A673 (cell line): ENCODE measurements around the gene LYPD3. TPM values are rescaled to one million over a fixed set of nuclear protein-coding genes. Genes with fewer than 3 reads are reported as not detected.
A peak's percentile ranks its signal among the peaks of the same experiment; 100 is the strongest.

Source experiments
- BruUV-seq: library from RNA; stranded (reverse); fragments of 400-500 nt; replicated peaks from 2 replicates; lab custom pipeline; 2021; lab: Mats Ljungman, UMichigan
- CTCF ChIA-PET: fragments of 300-600 bp; sonication (Branson Sonifier 250); formaldehyde crosslinking; loops from one replicate; lab custom pipeline; 2022; ENCODE audit warnings: antibody characterized with exemption; lab: Charles Lee
- POLR2A ChIA-PET: fragments of 300-600 bp; sonication (Branson Sonifier 250); formaldehyde crosslinking; loops from one replicate; lab custom pipeline; 2022; ENCODE audit warnings: antibody characterized with exemption; ENCODE audit not compliant: low non-redundant PET; lab: Charles Lee
- DNase-seq: peaks from one replicate; pipeline ENCODE4 v3.0.0-alpha.2; 2015; ENCODE audit warnings: low spot score
- H3K27ac ChIP-seq: fragments of 200-600 bp; sonication (generic); 2 replicates; pipeline ENCODE4 v1.5.1; 2016; ENCODE audit warnings: mixed run types, low read depth, mild to moderate bottlenecking, mixed read lengths, antibody characterized with exemption, low read length; ENCODE audit not compliant: poor library complexity, severe bottlenecking
- H3K27me3 ChIP-seq: fragments of 200-600 bp; sonication (generic); replicated peaks from 2 replicates; pipeline ENCODE4 v1.6.1; 2017; ENCODE audit warnings: mixed run types, low read depth, mild to moderate bottlenecking, mixed read lengths, antibody characterized with exemption, low read length; ENCODE audit not compliant: insufficient read depth, poor library complexity
- H3K36me3 ChIP-seq: fragments of 200-600 bp; sonication (generic); 2 replicates; pipeline ENCODE4 v1.6.1; 2016; ENCODE audit warnings: mixed run types, mild to moderate bottlenecking, mixed read lengths, antibody characterized with exemption, low read length; ENCODE audit not compliant: insufficient read depth, poor library complexity, severe bottlenecking
- H3K4me1 ChIP-seq: fragments of 200-600 bp; sonication (generic); 2 replicates; pipeline ENCODE4 v1.6.1; 2017; ENCODE audit warnings: mixed run types, mild to moderate bottlenecking, mixed read lengths, antibody characterized with exemption, low read length; ENCODE audit not compliant: insufficient read depth, poor library complexity, severe bottlenecking
- H3K4me3 ChIP-seq: fragments of 200-600 bp; sonication (generic); 2 replicates; pipeline ENCODE4 v1.5.1; 2016; ENCODE audit warnings: low read depth, mixed run types, mild to moderate bottlenecking, mixed read lengths, low read length; ENCODE audit not compliant: poor library complexity, severe bottlenecking
- H3K9me3 ChIP-seq: fragments of 200-600 bp; sonication (generic); 2 replicates; pipeline ENCODE4 v1.6.1; 2016; ENCODE audit warnings: mixed run types, low read depth, mild to moderate bottlenecking, mixed read lengths, antibody characterized with exemption, low read length; ENCODE audit not compliant: poor library complexity, severe bottlenecking
- EZH2 ChIP-seq: fragments of 200-600 bp; sonication (generic); IDR thresholded peaks from 2 replicates; pipeline ENCODE4 v1.6.1; 2017; ENCODE audit warnings: borderline replicate concordance, low read depth, mild to moderate bottlenecking, mixed read lengths, antibody characterized with exemption, low read length; ENCODE audit not compliant: poor library complexity, severe bottlenecking
- intact Hi-C: fragments of 100-400 bp; cut with micrococcal nuclease; formaldehyde crosslinking; loops from one replicate; pipeline ENCODE4 v1.10.0; 2022; ENCODE audit not compliant: unreplicated experiment
- total RNA-seq: library from RNA; stranded (reverse); gene quantifications from 2 replicates; pipeline ENCODE4 v1.2.3, GENCODE V29; 2021
- TF ChIP-seq, protein P1 (sequence below): fragments of 300-800, 200-600 bp; sonication (generic); conservative IDR thresholded peaks from 2 replicates; pipeline ENCODE4 v1.5.1; 2017; ENCODE audit warnings: low read depth, mild to moderate bottlenecking, antibody characterized with exemption, low read length, moderate library complexity, mixed read lengths

Gene LYPD3
- total RNA-seq, 1 experiment from 2014 or later: 0.21 TPM

DNA sequence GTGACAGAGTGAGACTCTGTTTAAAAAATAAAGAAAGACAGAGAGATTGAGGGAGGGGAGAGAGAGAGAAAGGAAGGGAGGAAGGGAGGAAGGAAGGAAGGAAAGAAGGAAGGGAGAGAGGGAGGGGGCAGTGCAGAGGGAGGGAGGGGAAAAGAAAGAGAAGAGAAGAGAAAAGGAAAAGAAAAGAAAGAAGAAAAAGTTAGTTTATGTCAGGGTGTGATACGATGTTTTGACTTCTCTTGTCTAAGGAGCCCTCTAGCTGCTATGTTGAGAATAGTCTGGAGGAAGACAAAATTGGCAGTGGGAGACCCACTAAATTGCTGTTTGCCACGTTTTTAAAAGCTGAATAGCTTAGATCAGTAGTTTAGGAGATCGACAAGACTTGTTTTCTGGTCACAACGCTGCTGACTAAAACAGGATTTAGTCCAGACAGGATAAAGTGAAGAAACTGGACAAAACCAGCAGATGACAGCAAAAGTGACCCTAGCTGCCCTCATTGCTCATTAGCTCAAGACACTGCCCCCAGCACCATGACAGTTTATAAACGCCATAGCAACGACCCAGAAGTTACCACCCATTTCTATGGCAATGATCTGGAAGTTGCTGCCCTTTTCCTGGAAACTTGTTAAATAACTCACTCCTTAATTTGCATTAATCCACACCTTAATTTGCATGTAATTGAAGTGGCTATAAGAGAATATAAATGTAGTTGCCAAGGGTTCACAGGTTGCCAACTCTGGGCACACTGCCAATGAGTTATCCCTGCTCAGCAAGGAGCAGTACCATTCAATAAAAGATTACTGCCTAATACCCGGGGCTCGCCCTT is 39.6 kb downstream of the LYPD3 start:
- intact Hi-C loops: no loop called here
- Histone ChIP-seq H3K27ac (no peak overlapping the region), H3K4me1 (peaks cover 6% of the 10 kb centered on the region), H3K36me3 (no peaks in the 10 kb centered on the region), H3K4me3 (no peak overlapping the region), H3K9me3 (no peaks in the 10 kb centered on the region), H3K27me3 (no peaks in the 10 kb centered on the region)
- POLR2A ChIA-PET: no interaction called here
- BruUV-seq: no TSS peak
- CTCF ChIA-PET: interaction anchor here (0.6 to 0.8 kb wide), 2 partner anchors 8 to 94 kb away, joined by 3 to 4 read pairs; no protein-coding TSS in a partner anchor
- peak; percentile 51 for DNase-seq
- TF ChIP-seq EZH2: no peak
- TF ChIP-seq, protein P1, sequence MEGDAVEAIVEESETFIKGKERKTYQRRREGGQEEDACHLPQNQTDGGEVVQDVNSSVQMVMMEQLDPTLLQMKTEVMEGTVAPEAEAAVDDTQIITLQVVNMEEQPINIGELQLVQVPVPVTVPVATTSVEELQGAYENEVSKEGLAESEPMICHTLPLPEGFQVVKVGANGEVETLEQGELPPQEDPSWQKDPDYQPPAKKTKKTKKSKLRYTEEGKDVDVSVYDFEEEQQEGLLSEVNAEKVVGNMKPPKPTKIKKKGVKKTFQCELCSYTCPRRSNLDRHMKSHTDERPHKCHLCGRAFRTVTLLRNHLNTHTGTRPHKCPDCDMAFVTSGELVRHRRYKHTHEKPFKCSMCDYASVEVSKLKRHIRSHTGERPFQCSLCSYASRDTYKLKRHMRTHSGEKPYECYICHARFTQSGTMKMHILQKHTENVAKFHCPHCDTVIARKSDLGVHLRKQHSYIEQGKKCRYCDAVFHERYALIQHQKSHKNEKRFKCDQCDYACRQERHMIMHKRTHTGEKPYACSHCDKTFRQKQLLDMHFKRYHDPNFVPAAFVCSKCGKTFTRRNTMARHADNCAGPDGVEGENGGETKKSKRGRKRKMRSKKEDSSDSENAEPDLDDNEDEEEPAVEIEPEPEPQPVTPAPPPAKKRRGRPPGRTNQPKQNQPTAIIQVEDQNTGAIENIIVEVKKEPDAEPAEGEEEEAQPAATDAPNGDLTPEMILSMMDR: peak; percentile 74

DNA sequence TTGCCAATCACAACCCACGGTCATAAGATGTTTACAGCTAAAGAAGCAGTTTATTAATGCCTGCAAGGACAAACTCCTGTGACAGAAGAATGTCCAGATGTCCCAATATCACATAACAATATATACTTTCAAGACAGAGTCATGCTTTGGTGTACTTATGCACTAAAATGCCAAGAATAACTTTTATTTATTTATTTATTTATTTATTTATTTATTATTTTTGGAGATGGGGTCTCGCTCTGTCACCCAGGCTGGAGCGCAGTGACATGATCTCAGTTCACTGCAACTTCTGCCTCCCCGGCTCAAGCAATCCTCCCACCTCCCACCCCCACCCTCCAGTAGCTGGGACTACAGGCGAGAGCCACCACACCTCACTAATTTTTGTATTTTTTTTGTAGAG is 41.6 kb downstream of the LYPD3 start:
- intact Hi-C loops: no loop called here
- Histone ChIP-seq H3K27ac (no peak overlapping the region), H3K9me3 (no peaks in the 10 kb centered on the region), H3K4me3 (no peak overlapping the region), H3K36me3 (no peaks in the 10 kb centered on the region), H3K4me1 (peaks cover 6% of the 10 kb centered on the region), H3K27me3 (no peaks in the 10 kb centered on the region)
- POLR2A ChIA-PET: no interaction called here
- CTCF ChIA-PET: no interaction called here
- TF ChIP-seq, protein P1: no peak
- no peak for TF ChIP-seq EZH2
- no TSS peak for BruUV-seq
- no peak for DNase-seq

DNA sequence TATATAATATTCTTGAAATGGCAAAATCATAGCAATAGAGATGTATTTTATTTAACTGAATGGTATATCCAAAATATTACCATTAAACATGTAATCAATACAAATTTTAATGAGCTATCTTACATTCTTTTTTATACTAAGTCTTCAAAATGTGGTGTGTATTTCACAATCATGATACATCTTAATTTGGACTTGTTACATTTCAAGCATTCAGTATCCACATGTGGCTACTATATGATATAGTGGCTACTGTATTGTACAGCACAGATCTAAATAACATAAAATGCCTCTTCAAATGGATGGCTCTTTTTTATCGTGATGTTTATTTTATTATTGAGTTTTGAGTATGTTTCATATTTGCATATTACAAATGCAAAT is 42.7 kb downstream of the LYPD3 start:
- BruUV-seq: no TSS peak
- ChIA-PET CTCF (interaction anchor here (0.6 kb wide), 1 partner anchor 10 kb away, joined by 3 read pairs; no protein-coding TSS in a partner anchor), POLR2A (no interaction called here)
- no peaks in the 10 kb centered on the region for H3K9me3 ChIP-seq
- TF ChIP-seq, protein P1: no peak
- no peak for TF ChIP-seq EZH2
- no peak overlapping the region for H3K4me3 ChIP-seq
- peaks cover 6% of the 10 kb centered on the region for H3K4me1 ChIP-seq
- no peaks in the 10 kb centered on the region for H3K36me3 ChIP-seq
- no peak overlapping the region for H3K27ac ChIP-seq
- intact Hi-C loops: no loop called here
- no peak for DNase-seq
- H3K27me3 ChIP-seq: no peaks in the 10 kb centered on the region
